Stomach (tissue), 9 donors: ENCODE data around the gene NDOR1. TPM values are rescaled to one million over a fixed set of nuclear protein-coding genes. Genes with fewer than 3 reads are reported as not detected.
A peak's percentile ranks its signal among the peaks of the same experiment; 100 is the strongest.

ENCODE experiments used
- DNase-seq, 2 donors: peaks; one replicate each; pipeline versions ENCODE4 v3.0.0 to v3.0.0-alpha.2; 2013 to 2019
- H3K27ac ChIP-seq, 5 donors: fragments of 200-600 bp in 4 of 5; sonication (generic) in 4 of 5; one replicate each; pipeline ENCODE4 v1.5.1; 2013 to 2019; ENCODE audit warnings: mild to moderate bottlenecking in 1 of 5, moderate library complexity in 1 of 5
- H3K27me3 ChIP-seq, 3 donors: fragments of 200-600 bp; sonication (generic); one replicate each; pipeline ENCODE4 v1.5.1; 2017 to 2019; ENCODE audit warnings: mixed run types in 1 of 3
- H3K36me3 ChIP-seq, 4 donors: fragments of 200-600 bp; sonication (generic); 1 replicate in 3 of 4; 2 replicates in 1 of 4; pipeline ENCODE4 v1.5.1; 2016 to 2019
- H3K4me1 ChIP-seq, 4 donors: fragments of 200-600 bp; sonication (generic); one replicate each; pipeline ENCODE4 v1.5.1; 2016 to 2019
- H3K4me3 ChIP-seq, 4 donors: fragments of 200-600 bp; sonication (generic) in 3 of 4; one replicate each; pipeline ENCODE4 v1.5.1; 2016 to 2019; ENCODE audit warnings: mild to moderate bottlenecking in 1 of 4
- H3K9me3 ChIP-seq, 4 donors: fragments of 200-600 bp; sonication (generic); one replicate each; pipeline ENCODE4 v1.5.1; 2016 to 2019
- EP300 ChIP-seq: sonication (generic); formaldehyde crosslinking; IDR thresholded peaks from one replicate; pipeline ENCODE4 v1.6.1; 2017; ENCODE audit warnings: antibody characterized with exemption
- POLR2A ChIP-seq, 4 donors: fragments of 450-650 bp; IDR thresholded peaks; one replicate each; pipeline ENCODE4 v1.6.1; 2016; ENCODE audit warnings: antibody characterized with exemption in 4 of 4, control low read depth in 2 of 4, mild to moderate bottlenecking in 1 of 4, moderate library complexity in 1 of 4
- POLR2AphosphoS5 ChIP-seq, 3 donors: sonication (generic); formaldehyde crosslinking; IDR thresholded peaks; one replicate each; pipeline ENCODE4 v1.6.1; 2016; ENCODE audit warnings: antibody characterized with exemption in 3 of 3
- WGBS, 5 donors: extraction: QIAGEN DNeasy Blood & Tissue Kit in 3 of 5; methylation state at CpG; one replicate each; pipeline versions ENCODE4 v1.1.5 to v1.1.7; 2013 to 2018; 5-methylcytosine and 5-hydroxymethylcytosine counted together
- intact Hi-C: fragments of 100-400 bp; cut with DNase I; formaldehyde crosslinking; loops from one replicate; pipeline ENCODE4 v1.15.1; 2023; ENCODE audit warnings: low total_unique reads
- polyA plus RNA-seq, 3 donors: library from polyadenylated mRNA; stranded (reverse); fragments of 200-250 nt; gene quantifications; one replicate each; pipeline ENCODE4 v1.2.3, GENCODE V29; 2013
- total RNA-seq, 5 donors: library from RNA; depleted of rRNA; stranded (reverse); fragments of >200 nt; gene quantifications; one replicate each; pipeline versions ENCODE4 v1.1.0 to v1.2.3, GENCODE V29; 2014 to 2016
- TF ChIP-seq, protein P1 (sequence below), 7 experiments: fragments of 450-650 bp in 4 of 7; fragments of 200-600 bp in 3 of 7; sonication (generic) in 3 of 7; IDR thresholded peaks; one replicate each; pipeline ENCODE4 v1.5.1; 2016 to 2019; ENCODE audit warnings: antibody characterized with exemption in 7 of 7, control low read depth in 2 of 7, mild to moderate bottlenecking in 1 of 7
- donor health status: healthy with polysubstance abuse.
- donor health status: Bipolar disorder and iron deficiency.
- donor health status: healthy.

The NDOR1 gene
- total and polyA plus RNA-seq, 8 donors, result 0.89 to 105 (median 7.9) TPM

DNA sequence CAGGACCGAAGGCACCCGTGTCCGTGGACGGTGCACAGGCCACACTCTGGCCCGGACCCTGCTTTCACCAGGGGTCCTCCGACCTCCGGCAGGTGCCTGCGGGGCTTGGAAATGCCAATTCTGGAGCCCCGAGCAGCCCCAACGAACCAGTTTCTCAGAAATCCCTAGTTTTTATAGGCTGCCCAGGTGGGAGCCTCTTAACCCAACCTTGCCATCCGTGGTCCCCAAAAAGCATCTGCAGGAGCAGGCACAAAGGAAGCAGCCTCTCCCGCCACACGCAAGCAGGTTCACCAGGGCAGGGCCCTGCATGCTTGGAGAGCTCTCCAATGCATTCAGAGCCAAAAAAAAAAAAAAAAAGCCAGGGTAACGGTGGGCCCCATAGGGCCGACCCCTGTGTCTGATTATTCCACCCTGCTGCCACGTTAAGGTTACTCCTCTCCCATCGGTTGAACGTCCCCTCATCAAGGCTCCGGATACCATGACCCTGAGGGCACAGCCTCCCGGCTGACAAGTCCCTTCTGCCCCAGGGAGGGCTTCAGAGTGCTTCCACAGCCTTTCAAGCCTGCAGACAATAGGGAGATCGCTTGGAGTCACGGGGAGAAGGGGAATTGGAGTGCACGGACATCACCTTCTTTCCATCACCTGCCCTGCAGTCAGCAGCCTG lies 4.2 kb upstream of the NDOR1 start:
- Histone ChIP-seq H3K4me3 (peak overlapping the region; percentile 63 to 78 (median 66)), H3K27ac (peak overlapping the region; percentile 85 to 97 (median 89)), H3K9me3 (no peaks in the 10 kb centered on the region), H3K4me1 (peaks cover 76 to 84% (median 83%) of the 10 kb centered on the region in 4 donors), H3K27me3 (no peaks in the 10 kb centered on the region), H3K36me3 (no peaks in the 10 kb centered on the region)
- WGBS, 5 donors, result 12 to 14% (median 12%) methylated on average over 22 to 23 of the region's 23 CpGs
- TF ChIP-seq POLR2A (IDR thresholded peaks at IDR 0.05) (no peak), POLR2AphosphoS5 (IDR thresholded peaks at IDR 0.05) (no peak)
- TF ChIP-seq, protein P1, sequence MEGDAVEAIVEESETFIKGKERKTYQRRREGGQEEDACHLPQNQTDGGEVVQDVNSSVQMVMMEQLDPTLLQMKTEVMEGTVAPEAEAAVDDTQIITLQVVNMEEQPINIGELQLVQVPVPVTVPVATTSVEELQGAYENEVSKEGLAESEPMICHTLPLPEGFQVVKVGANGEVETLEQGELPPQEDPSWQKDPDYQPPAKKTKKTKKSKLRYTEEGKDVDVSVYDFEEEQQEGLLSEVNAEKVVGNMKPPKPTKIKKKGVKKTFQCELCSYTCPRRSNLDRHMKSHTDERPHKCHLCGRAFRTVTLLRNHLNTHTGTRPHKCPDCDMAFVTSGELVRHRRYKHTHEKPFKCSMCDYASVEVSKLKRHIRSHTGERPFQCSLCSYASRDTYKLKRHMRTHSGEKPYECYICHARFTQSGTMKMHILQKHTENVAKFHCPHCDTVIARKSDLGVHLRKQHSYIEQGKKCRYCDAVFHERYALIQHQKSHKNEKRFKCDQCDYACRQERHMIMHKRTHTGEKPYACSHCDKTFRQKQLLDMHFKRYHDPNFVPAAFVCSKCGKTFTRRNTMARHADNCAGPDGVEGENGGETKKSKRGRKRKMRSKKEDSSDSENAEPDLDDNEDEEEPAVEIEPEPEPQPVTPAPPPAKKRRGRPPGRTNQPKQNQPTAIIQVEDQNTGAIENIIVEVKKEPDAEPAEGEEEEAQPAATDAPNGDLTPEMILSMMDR (IDR thresholded peaks at IDR 0.05), result no peak
- intact Hi-C loops, result no loop called here
- no peak for DNase-seq

DNA sequence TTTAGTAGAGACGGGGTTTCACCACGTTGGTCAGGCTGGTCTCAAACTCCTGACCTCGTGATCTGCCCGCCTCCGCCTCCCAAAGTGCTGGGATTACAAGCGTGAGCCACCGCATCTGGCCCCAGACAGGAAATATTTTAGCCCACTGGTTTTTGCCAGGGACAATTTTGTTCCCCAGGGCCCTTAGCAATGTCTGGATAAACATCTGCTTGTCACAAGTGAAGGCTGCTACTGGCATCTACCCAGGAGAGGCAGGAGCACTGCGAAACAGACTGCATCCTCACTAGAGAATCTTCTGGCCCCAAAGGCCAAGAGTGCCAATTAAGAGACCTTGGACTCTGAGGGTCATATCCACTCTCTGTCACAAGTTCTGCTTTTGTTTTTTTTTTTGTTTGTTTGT lies 2.5 kb upstream of the NDOR1 start:
- WGBS, 5 donors, result 50 to 71% (median 53%) methylated on average over 3 to 8 of the region's 8 CpGs
- H3K4me1 ChIP-seq, result peaks cover 70 to 78% (median 76%) of the 10 kb centered on the region in 4 donors
- intact Hi-C loops, result no loop called here
- H3K27me3 ChIP-seq, result no peaks in the 10 kb centered on the region
- DNase-seq, result no peak
- no peaks in the 10 kb centered on the region for H3K9me3 ChIP-seq
- H3K27ac ChIP-seq, result peak overlapping the region; percentile 29 to 97 (median 88)
- H3K36me3 ChIP-seq, result peaks cover 0 to 5% (median 0%) of the 10 kb centered on the region in 4 donors
- no peak overlapping the region for H3K4me3 ChIP-seq
- no peak for TF ChIP-seq POLR2AphosphoS5 (IDR thresholded peaks at IDR 0.05)
- no peak for TF ChIP-seq POLR2A (IDR thresholded peaks at IDR 0.05)
- TF ChIP-seq, protein P1 (IDR thresholded peaks at IDR 0.05), result no peak
- TF ChIP-seq EP300, result no peak

DNA sequence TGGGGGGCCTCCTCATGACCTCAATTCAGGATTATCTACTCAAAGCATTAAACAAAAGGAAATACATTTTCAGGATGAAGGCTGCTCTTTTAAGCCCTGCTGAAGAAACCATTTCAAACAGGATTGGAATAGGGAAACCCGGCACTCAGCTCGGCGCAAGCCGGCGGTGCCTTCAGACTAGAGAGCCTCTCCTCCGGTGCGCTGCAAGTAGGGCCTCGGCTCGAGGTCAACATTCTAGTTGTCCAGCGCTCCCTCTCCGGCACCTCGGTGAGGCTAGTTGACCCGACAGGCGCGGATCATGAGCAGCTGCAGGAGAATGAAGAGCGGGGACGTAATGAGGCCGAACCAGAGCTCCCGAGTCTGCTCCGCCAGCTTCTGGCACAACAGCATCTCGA lies 772 bp upstream of the NDOR1 start:
- WGBS, 5 donors, result 7 to 18% (median 11%) methylated on average over 9 to 21 of the region's 21 CpGs
- intact Hi-C loops, result no loop called here
- H3K4me1 ChIP-seq, result peaks cover 55 to 61% (median 59%) of the 10 kb centered on the region in 4 donors

DNA sequence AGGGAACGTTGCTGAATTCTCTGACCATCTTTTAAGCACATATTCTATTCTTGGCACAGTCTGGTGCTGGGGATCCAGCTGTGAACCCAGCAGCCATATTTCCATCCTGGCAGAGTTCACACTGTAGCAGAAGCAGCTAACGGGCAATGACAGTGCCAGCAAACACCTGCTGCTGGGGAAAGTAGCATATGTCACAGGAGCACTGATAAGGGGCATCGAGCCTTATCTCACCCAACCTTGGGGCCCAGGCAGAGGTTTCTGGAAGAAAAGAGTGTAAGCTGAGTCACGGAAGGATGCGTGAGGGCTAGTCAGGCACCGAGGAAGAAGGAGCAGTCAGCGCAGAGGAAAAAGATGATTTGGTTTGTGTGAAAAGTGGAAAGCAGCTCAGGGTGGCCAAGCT lies 1.1 kb downstream of the NDOR1 start:
- intact Hi-C loops, result no loop called here
- TF ChIP-seq, protein P1 (IDR thresholded peaks at IDR 0.05), result no peak
- TF ChIP-seq POLR2AphosphoS5 (IDR thresholded peaks at IDR 0.05), result no peak
- TF ChIP-seq POLR2A (IDR thresholded peaks at IDR 0.05), result no peak
- Histone ChIP-seq H3K36me3 (peaks cover 0 to 24% (median 22%) of the 10 kb centered on the region in 4 donors), H3K4me3 (peak overlapping the region in 3 of 4 donors; percentile 88 to 94 (median 88)), H3K4me1 (peaks cover 47 to 52% (median 50%) of the 10 kb centered on the region in 4 donors), H3K27me3 (no peaks in the 10 kb centered on the region), H3K9me3 (no peaks in the 10 kb centered on the region), H3K27ac (no peak overlapping the region)
- DNase-seq, result no peak
- WGBS, 5 donors, result 61 to 68% (median 65%) methylated on average over 7 of the region's 7 CpGs

More for the DNA sequence above, 772 bp upstream of the NDOR1 start:
- Histone ChIP-seq H3K27me3 (no peaks in the 10 kb centered on the region), H3K27ac (peak overlapping the region; percentile 71 to 94 (median 89)), H3K36me3 (peaks cover 0 to 15% (median 12%) of the 10 kb centered on the region in 4 donors), H3K4me3 (peak overlapping the region; percentile 88 to 95 (median 91)), H3K9me3 (no peaks in the 10 kb centered on the region)
- no peak for DNase-seq
- TF ChIP-seq EP300 (no peak), POLR2A (IDR thresholded peaks at IDR 0.05) (no peak), POLR2AphosphoS5 (IDR thresholded peaks at IDR 0.05) (no peak)
- TF ChIP-seq, protein P1 (IDR thresholded peaks at IDR 0.05), result no peak
